Glomerular endothelial cell (primary cell): ENCODE data around the gene SPON2. TPM values are rescaled to one million over a fixed set of nuclear protein-coding genes. Genes with fewer than 3 reads are reported as not detected.
"Not testable (repeated sequence)": the region's sequence is repeated elsewhere in the genome, so short reads cannot be mapped to it uniquely, and the experiment has no call there.

Source experiments
- DNase-seq: peaks from one replicate; pipeline ENCODE4 v3.0.0-alpha.2; 2011; ENCODE audit warnings: low read depth, low spot score; ENCODE audit errors: extremely low read depth
- total RNA-seq: library from RNA; depleted of rRNA; stranded (reverse); fragments of >200 nt; gene quantifications from 2 replicates; pipeline ENCODE4 v1.2.3, GENCODE V29; 2015

SPON2 gene
- total RNA-seq, 1 donor from 2014 or later: 4.6 TPM

DNA sequence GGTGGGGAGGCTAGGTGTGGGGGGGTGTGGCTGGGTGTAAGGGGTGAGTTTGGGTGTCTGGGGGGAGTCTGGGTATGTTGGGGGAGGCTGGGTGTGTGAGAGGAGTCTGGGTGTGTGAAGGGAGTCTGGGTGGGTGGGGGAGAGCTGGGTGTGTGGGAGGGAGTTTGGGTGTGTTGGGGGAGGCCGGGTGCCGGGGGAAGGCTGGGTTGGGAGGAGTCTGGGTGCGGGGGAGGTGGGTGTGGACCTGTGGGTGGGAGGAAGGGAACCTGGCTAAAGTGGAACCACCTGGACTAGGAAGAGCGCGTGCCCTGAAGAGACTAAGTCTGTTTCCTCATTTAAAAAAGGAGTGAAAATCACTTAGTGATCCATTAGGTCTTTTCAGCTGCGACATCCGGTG is 18.3 kb downstream of the SPON2 start:
- DNase-seq: no peak

DNA sequence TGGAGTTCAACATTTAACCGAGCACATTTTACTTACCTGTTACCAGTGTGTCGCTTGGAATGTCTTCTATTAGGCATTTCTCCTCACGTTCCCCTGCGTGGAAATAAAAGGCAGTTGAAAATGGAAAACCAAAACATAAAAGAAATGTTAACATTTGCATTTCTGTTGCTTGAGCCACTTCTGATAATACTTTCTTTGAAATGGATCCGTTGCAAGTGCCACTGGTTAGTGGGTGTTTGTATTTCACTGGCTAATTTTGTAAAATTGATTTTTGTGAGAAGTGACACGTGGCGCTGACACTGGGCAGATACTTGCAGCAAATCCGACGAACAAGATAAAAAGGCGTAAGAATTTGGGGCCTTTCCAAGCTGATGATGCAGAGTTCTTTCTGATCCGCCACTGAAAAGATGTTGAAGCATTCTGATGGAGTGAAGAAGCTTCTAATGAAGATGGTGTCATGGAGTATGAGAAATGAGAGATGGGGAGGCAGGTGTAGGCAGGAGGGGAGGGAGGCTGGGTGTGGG is 18.8 kb downstream of the SPON2 start:
- no peak for DNase-seq

DNA sequence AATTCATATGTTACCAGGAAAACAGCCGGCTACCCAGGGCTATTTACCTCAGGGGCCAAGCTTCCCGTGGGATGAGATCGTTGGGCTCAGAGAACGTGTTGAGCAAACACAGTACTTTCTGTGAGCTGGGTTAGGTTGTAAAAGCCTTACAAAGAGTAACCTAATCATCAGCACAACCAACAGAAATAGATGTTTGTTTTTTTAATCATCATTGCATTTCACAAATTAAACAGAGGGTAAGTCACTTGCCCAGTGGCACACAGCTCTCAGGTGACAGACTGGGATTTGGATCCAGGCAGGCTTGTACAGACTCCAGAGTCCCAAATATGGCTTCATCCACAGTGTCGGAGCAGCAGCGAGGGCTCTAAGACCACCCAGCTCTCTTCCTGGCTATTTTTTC is 20.1 kb downstream of the SPON2 start:
- no peak for DNase-seq

DNA sequence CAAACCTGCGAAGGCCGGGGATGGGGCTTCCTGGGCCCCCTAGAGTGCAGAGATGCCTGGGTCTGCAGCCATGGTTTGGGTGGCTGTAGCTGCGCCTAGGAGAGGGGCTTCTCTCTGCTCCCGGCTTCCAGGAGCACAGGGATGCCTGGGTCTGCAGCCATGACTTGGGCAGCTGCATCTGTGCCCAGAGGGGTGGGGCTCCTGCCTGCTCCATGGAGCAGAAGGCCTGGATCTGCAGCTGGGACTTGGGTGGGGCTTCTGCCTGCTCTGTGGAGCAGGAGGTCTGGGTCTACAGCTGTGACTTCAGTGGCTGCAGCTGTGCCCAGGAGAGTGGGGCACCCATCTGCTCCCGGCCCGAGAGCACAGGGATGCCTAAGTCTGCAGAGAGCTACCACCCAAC is 20.8 kb downstream of the SPON2 start:
- no peak for DNase-seq

DNA sequence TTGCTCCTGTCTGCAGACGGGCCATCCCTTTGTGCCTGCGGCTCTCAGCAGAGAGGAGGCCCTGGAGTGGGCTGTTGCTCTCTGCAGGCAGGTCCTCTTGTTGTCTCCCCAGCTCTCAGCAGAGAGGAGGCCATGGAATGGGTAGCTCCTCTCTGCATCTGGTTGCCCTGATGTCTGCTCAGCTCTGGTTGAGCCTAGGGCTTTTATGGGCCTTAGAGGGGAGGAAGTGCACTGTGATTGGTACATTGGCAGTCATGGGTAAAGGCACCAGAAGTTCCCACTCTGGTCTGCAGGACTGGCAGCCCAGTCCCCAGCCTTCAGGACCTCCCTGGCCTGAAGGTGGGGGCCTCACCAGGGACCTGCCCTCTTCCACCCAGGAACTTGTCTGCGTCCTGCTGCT is 21.5 kb downstream of the SPON2 start:
- DNase-seq: no peak

DNA sequence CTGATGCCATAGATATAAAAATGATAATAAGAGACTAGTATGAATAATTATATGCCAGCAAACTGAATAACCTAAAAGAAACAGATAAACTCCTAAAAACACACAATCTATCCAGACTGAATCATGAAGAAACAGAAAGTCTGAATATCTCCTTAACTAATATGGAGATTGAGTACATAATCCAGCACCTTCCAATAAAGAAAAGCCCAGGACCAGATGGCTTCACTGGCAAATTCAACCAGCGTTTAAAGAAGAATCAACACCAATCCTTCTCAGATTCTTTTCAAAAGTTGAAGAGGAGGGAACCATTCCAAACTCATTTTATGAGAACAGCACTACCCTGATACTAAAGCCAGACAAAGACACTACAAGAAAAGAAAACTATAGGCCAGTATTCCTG is 32.5 kb downstream of the SPON2 start:
- DNase-seq: no peak

DNA sequence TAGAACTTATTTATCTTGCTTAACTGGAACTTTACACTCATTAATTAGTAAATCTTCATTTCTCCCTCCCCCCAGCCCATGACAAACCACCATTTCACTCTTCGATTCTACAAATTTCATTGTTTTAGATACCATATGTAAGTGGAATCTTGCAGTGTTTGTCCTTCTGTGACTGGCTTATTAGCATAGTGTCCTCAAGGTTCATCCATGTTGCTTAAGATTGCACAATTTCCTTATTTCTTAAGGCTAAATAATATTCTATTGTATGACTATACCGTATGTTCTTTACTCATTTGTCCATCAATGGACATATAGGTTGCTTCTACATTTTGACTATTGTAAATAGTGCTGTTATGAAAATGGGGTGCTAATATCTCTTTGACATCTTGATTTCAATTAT is 34.5 kb downstream of the SPON2 start:
- DNase-seq: no peak

DNA sequence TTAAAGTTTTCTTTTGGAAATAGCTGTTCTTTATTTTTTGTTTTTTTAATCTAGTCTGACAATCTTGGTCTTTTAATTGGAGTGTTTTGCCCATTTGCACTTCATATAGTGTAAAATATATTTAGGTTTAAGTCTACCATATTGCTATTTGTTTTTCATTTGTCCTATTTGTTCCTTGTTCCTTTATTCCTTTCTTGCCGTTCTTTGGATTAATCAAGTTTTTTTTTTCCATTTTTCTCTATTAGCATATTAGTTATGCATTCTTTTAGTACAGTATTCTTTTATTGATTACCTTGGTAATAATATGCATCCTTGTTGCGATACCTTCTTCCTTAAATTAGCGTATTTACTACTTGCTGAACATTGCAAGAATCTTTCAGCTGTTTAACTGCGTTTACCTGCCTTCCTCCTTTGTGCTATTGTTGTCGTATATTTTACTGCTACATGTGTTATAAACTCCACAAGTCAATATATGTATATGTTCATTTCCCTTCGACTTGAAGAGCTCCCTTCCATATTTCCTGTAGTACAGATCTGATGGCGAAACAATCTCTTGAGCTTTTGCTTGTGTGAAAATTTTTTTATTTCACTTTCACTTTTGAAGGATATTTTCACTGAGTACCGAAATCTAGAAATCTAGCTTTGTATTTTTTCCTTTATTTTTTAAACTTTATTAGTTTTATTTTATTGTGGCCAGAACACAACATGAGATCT is 35.2 kb downstream of the SPON2 start:
- DNase-seq: no peak

DNA sequence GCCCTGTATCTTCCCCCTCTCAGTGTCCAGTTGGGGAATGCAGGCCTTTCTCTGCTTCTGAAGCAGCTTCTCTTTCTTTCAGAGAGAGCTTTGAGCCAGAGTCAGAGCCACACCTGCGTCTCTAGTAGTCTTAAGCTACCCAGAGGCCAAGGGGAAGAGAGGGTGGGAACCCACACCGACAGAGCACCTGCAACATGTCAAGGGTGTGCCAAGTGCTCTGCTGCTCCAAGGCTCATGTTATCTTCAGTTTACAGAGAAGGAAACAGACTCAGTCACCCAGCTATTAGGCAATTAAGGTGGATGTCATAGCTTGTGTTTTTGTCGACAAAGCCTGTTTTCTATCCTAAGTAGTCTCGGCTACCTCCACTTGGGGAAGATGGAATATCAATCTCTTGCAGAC is 36.3 kb downstream of the SPON2 start:
- DNase-seq: no peak

DNA sequence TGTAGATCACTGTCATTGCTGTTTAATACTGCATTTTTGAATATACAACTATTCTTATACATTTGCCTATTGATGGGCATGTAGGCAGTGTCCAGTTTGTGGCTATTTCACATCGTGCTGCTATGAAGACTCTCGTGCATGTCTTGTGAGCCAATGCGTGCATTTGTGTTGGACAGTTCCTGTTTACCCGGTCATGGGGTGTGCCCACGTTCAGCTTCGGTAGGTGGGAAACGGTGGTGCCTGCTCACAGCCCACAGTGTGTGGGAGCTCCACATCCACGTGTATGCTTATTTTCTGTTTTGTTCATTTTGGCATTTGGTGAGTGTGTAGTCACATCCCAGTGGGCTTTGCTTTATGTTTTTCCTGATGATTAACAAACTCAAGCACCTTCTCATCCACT is 39.4 kb downstream of the SPON2 start:
- no peak for DNase-seq

DNA sequence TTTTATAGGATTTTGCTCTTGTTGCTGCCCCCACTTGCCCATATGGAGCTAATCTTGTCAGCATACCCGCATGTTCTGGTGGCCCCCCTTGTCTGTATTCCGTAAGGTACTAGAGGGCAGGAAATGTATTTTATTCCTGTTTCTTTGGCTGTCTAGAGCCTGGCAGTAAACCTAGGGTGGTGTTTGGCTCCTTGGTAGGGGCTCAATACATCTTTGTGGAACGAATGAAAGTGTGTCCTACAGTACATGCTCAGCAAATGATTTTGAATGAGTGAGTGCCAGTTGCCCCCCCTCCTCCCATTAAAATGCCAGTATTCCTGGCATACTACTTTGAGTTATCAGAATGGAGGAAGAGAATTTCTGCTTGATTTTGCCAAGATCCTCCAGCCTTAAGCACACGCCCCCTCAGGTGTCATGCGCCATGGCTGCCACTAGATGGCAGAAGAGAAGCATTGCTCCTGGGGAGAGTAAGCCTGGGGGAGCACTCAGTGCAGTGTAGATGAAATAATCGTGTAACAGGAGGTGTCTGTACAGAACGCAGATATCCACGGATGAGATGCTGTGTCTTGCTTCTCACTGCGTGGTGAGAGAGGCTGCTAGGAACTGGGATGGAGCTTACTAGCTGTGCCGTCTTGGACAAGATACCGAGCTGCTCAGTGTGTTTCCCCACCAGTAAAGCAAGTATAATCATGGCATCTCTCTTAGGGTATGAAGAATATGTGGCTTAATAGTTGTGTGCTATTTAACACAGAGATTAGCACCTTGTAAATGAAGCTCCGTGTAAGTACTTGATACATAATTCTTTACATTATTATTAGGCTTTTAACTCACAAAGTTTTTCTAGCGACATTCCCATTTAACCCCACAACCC is 41.8 kb downstream of the SPON2 start:
- peak; percentile 25 for DNase-seq

DNA sequence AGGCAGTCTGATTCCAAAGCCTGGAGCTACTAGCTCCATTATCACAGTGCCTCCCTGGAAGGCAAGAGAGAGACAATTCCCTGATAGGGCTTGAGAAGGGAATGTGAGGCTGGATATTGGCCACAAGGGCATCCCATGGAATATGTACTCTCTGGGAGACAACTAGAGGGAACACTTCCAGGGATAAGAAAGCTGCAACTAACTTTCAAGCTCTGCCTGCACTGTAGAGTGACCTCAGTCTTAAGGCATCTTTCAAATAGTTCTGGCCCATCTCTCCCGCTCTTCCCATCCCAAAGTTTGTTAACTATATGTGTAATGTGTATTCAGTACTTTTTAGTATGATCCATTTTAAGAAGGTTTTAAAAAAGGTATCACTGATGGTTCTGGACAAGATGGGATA is 45.9 kb downstream of the SPON2 start:
- DNase-seq: no peak

DNA sequence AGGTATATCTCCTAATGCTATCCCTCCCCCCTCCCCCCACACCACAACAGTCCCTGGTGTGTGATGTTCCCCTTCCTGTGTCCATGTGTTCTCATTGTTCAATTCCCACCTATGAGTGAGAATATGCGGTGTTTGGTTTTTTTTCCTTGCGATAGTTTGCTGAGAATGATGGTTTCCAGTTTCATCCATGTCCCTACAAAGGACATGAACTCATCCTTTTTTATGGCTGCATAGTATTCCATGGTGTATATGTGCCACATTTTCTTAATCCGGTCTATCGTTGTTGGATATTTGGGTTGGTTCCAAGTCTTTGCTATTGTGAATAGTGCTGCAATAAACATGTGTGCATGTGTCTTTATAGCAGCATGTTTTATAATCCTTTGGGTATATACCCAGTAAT is 46.9 kb downstream of the SPON2 start:
- DNase-seq: not testable (repeated sequence)

DNA sequence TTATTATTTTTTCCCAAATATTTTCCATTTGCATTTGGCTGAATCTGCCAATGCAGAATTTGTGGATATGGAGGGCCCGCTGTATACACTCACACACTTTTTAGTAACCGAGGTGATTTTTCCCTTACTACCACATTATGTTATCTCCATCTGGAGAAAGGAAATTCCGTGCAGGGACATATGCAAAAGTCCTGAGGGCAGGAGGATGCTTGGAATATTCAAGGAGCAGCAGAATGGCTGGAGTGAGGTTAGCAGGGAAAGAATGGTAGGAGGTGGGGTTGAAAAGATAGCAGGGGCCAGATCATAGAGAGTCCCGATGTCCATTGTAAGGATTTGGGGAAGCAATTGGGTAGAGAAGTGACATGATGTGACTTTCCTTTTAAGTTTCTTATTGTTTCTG is 47.6 kb downstream of the SPON2 start:
- no peak for DNase-seq

DNA sequence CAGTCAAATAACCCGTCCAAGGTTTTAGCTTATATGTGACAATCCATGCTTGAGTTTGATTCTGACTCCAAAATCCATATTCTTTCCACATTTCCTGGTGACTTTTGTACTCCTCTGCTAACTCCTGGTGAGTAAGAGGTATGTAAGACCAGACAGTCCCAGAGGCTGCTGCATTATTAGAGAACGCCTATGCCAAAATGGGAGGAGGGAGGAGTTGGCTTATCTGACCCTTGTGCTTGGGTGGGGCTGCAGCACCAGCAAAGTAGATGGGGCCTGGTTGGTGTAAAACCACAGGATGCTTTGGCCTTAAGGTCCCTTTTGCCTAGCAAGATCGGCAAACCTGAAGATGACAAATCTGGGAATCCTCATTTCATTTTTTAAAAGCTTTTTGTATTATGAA is 49.9 kb downstream of the SPON2 start:
- DNase-seq: no peak

Other genes with a start within 250 kb of the SPON2 start
- gene GAK, start 240.3 kb downstream of the SPON2 start, total RNA-seq: 128 and 176 TPM in 2 replicates
- gene TMEM175, start 240.1 kb downstream of the SPON2 start, total RNA-seq: 20.2 and 29.3 TPM in 2 replicates
- gene DGKQ, start 199.0 kb downstream of the SPON2 start, total RNA-seq: 19.8 and 21.9 TPM in 2 replicates
- 32.3 and 47.9 TPM in 2 replicates for gene IDUA, start 185.5 kb downstream of the SPON2 start, total RNA-seq
- gene SLC26A1, start 179.2 kb downstream of the SPON2 start, total RNA-seq: 0.05 and 0.41 TPM in 2 replicates
- gene FGFRL1, start 161.0 kb downstream of the SPON2 start, total RNA-seq: 22.3 and 27.7 TPM in 2 replicates
- gene RNF212, start 59.0 kb downstream of the SPON2 start, total RNA-seq: 0.29 and 4.9 TPM in 2 replicates
- gene CTBP1, start 76.5 kb upstream of the SPON2 start, total RNA-seq: 170 and 171 TPM in 2 replicates
- gene MAEA, start 117.3 kb upstream of the SPON2 start, total RNA-seq: 71.9 and 80.0 TPM in 2 replicates
- 7.5 and 15.1 TPM in 2 replicates for gene UVSSA, start 174.6 kb upstream of the SPON2 start, total RNA-seq
- gene NKX1-1, start 233.9 kb upstream of the SPON2 start, total RNA-seq: not detected in 2 replicates